Activated T-helper 9 cell treated with anti-CD3 and anti-CD28 coated beads, Interleukin-2, amount 50 U/mL, for 16 hours (primary cell): Measurements from ENCODE around the gene SPATA2L.

Experiments
- DNase-seq: peaks from one replicate; pipeline ENCODE4 v3.0.0-alpha.2; 2020; ENCODE audit warnings: low read depth

The SPATA2L gene

DNA sequence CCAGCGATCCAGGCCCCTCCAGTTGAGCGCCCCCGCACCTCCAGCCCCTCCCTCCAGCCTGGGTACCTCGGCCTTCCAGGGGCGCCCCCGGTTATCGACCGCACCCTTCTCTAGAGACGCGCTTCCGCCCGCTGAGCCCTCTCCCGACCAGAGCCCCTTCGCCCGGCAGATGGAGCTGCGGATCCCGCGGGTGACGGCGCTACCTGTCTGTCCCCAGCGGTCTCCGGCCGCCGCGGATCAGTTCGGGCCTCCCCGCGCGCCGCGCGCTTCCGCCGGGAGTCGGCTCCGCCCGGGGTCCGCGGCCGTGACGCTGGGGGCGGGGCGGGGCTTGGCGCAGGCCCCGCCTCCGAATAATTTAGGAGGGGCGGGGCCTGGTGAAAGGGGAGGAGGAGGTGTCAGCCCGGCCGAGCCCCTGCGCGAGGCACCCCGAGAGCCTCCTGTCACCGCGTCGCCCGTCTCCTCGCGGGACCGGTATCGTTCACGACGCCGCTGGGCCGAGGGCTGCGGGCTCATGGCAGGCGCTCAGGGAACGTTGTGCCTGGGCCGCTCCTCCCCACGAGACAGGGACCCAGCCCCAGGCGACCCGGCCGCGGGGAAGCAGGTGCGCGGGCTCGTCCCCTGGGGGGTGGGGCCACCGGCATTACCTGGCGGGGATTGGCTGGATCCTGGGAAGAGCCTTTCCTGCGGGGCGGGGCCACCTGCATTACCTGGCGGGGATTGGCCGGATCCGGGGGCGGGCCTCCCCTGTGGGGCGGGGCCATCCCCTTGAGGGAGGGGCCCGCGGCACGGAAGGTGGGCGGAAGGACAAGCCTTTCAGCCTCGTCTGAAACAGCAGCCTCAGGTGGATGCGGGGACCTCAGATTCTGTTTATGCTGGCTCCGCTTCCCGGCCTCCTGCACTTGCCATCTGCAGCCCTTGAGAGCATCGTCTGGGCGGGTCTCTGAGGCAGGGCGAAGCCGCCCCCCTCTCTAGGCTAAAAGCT is at the start of gene SPATA2L:
Gene SPATA2L, minus strand, starts transcription at position 281 of the 982 bp plus-strand sequence. CDS start 473 bp downstream, outside the sequence.
- DNase-seq, result peak; percentile 97

- no peak for DNase-seq
Measured at GRCh38 chr16:89749637-89750036, 48.1 kb upstream of the SPATA2L start.

- DNase-seq, result no peak
Measured at GRCh38 chr16:89748921-89749320, 47.4 kb upstream of the SPATA2L start.

DNA sequence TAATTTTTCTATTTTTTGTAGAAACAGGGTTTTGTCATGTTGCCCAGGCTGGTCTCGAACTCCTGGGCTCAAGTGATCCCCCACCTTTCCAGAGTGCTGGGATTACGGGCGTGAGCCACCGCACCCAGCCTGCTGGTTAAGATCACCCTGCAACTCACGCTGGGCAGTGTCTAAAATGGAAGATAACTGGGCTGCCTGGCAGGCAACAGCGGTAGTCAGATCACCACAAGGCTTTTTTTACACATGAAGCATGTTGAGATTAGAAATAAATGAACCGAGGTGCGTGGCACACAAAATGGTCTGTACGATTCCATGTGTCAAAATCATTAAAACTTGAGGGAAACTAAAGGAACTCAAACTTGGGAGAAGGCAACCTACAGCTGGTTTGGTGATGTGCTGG is 46.6 kb upstream of the SPATA2L start:
- DNase-seq, result no peak

GRCh38 chr16:89746043-89746442 is 44.5 kb upstream of the SPATA2L start:
- DNase-seq, result no peak

- DNase-seq, result no peak
Measured at GRCh38 chr16:89744813-89745212, 43.3 kb upstream of the SPATA2L start.

- DNase-seq, result no peak
Measured at GRCh38 chr16:89742948-89743347, 41.4 kb upstream of the SPATA2L start.

GRCh38 chr16:89741342-89742014 is 40.0 kb upstream of the SPATA2L start:
- no peak for DNase-seq

GRCh38 chr16:89739383-89739782 is 37.9 kb upstream of the SPATA2L start:
- no peak for DNase-seq

GRCh38 chr16:89738538-89739317 is 37.2 kb upstream of the SPATA2L start:
- no peak for DNase-seq

- DNase-seq, result no peak
Measured at GRCh38 chr16:89738072-89738377, 36.5 kb upstream of the SPATA2L start.

DNA sequence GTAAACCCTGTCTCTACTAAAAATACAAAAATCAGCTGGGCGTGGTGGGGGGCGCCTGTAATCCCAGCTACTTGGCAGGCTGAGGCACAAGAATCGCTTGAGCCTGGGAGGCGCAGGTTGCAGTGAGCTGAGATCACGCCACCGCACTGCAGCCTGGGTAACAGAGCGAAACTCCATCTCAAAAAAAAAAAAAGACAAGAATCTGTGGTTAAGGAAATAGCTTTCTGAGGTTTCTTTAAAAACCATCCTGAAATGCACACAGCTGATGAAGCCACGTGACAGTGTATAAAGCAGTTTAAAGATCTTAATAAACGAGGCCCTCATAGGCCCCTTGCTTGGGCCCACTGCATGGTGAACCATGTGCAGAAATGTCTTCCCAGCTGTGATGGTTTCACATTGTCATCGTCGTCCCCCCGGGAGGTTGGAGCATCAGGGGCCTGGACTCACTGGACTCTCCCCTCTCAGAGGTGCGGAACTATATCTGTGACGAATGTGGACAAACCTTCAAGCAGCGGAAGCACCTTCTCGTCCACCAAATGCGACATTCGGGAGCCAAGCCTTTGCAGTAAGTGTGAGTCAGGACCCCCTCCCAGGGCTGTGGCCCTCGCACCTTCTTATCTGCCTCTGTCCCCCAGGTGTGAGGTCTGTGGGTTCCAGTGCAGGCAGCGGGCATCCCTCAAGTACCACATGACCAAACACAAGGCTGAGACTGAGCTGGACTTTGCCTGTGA is 36.0 kb upstream of the SPATA2L start:
- DNase-seq, result no peak

- no peak for DNase-seq
Measured at GRCh38 chr16:89736554-89736953, 35.0 kb upstream of the SPATA2L start.

DNA sequence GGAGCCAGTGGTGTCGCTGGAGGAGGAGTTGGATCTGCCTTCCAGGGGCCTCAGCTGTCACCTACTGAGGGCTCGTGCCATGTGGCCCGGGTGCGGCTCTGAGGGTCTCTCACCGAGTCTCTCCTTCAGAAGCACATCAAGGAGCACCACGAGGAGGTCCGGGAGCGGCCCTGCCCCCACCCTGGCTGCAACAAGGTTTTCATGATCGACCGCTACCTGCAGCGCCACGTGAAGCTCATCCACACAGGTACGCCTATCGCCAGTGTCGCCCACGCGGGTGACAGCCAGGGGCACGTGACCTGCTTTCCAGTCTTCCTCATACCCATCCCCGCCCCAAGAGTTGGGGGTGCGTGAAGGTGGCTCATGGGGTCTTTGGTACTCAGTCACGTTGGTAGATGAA is 32.3 kb upstream of the SPATA2L start:
- DNase-seq, result no peak

DNA sequence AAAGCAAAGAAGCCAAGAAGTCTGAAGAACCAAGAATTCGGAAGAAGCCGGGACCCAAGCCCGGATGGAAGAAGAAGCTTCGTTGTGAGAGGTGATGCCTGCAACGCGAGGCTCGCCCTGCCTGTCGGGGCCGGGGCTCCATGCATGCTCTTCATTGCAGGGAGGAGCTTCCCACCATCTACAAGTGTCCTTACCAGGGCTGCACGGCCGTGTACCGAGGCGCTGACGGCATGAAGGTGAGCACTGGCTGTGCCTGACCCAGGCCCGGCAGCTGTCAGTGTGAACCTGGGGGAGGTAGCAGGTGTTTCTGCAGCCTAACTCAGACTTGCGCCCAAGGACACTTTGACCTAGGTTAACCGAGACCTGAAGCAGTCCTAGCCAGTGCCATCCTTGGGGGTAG is 31.8 kb upstream of the SPATA2L start:
- DNase-seq, result no peak

- DNase-seq, result no peak
Measured at GRCh38 chr16:89732918-89733242, 31.4 kb upstream of the SPATA2L start.

DNA sequence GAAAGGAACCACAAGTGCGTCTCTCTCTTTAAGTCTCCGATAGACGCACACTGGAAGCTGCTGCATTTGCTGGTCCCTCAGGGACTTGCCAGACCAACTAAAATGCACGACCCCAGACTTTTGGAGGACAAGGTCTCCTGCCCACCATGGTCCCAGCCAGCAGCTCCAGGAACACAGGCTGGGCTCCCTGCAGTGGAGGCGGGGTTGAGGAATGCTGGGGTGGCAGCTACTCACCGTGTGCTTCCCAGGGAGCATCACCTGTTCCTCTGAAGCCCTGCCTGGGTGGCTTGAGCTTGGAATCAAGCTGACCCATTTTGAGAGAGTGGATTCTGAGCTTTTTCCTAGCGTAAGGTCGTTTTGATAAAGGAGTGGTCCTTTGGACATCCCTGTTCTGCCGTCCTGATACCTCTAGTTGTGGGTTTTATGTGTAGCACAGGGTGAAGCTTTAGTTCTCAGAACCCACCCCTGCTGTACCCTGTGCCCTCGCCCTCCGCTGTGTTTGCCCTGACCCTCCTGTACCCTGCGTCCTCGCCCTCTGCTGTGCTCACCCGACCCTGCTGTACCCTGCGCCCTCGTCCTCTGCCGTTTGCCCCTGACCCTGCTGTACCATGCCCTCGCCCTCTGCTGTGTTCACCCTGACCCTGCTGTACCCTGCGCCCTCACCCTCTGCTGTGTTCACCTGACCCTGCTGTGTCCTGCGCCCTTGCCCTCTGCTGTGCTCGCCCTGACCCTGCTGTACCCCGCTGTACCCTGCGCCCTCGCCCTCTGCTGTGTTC is 30.8 kb upstream of the SPATA2L start:
- DNase-seq, result no peak

DNA sequence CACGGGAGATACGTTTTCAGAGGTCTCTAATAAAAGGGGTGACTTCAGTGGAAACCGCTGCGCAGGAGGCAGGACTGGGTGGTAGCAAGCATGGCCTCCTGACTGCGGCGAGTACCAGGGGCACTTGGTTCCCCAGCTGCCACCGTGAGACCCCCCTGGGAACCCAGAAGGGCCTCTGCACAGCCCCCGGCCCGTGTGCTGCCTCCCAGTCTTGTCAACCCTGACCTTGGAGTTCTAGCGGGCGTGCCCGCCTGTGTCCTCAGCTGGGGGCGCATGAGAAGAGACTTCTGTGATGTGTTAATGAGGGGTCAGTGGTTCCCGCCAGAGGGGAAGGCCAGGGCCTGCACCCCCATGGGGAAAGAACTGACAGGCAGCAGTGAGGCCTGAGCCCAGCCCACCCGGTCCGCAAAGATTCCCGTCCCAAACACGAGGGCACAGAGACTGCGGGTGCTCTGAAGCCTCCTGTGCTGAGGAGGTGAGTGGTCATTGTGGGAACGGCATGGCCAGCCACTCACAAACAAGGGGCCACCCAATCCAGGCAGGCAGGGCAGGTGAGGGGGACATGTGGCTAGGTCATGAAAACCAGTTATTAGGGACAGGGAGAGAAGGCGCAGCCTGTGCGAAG is 29.2 kb upstream of the SPATA2L start:
- no peak for DNase-seq

DNA sequence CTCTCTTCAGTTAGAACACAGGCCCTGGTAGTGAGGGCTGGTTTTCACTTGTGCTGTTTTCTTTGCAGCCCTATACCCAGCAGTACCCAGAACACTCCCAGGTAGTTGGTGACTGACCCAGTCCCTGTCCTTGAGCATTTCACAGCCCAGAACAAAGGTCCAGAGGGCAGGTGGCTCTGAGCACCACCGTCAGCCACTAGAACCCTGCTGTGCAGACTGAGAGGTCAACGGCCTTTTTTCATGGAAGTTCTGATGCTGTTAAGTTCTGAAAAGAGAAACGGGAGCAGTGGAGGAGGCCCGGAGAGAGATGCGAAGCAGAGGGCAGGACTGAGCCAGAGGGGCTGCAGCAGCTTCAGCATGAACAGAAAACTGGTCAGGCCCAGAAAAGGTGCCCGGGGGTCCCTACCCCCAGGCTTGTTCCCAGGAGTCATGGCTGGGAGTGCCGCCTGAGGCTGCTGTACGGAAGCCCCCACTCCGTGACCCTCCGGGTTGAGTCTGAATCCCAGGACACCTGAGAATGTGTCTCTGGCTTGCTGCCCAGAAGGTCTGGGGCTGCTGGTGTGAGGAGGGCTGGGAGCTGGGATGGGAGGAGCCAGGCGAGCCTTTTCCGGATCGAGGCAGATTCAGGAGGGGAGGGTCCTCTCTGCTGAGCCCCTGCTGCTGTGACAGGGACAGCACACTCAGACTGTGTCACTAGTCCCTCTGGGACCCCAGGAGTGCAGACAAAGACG is 28.5 kb upstream of the SPATA2L start:
- no peak for DNase-seq

DNA sequence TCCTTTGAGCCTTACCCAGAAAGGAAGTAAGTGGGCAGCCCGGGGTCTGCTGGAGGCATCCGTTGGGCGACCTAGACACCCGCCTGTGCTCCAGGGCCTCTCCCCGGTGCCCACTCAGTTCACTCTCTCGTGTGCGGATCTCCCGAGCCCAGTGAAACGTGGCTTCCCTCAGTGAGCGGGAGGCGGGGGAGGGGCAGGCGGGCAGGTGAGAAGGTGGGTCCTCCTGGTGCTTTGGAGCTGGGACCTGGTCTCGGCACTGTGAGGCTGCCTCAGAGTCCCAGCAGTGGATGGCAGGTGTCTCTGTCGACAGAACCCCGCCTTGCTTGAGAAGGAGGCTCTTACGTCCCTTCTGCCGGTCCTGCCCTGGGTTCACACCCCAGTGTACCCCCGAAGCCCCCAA is 27.8 kb upstream of the SPATA2L start:
- DNase-seq, result no peak
